Measurements from ENCODE around the gene SFTPA2. TPM values are rescaled to one million over a fixed set of nuclear protein-coding genes. Genes with fewer than 3 reads are reported as not detected.

The SFTPA2 gene
- total and polyA plus RNA-seq, 2 experiments from 2014 or later: not detected

DNA sequence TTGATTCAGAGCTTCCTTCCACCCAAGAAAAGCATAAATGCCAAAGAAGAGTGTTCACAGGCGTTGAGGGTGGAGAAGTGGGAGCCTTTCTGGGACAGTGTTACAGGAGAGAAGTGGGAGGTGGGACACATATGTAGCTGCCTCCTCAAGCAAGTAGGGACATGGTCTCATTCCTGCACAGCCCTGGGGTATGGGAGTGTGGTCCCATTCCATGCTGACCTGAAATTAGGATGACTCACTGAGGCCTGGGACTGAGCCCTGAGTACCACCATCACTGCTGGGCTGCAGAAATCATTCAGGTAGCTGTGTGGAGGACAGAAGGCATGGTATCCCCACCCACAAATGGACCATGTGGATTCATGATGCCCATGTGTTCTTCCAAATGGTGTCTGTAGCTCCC is 33.2 kb upstream of the SFTPA2 start:
- Mint-ChIP-seq H3K4me3 (no peak overlapping the region), H3K9me3 (peaks cover 30% of the 10 kb centered on the region), H3K36me3 (ENCODE audit: low read depth) (peaks cover 26% of the 10 kb centered on the region), H3K27ac (no peak overlapping the region), H3K27me3 (ENCODE audit: insufficient read depth, low read depth, poor library complexity) (peaks cover 2% of the 10 kb centered on the region), H3K4me1 (no peaks in the 10 kb centered on the region)
- Histone ChIP-seq H3K4me2 (no peak overlapping the region), H3K79me2 (replicated peaks; ENCODE audit: insufficient read depth) (no peaks in the 10 kb centered on the region), H4K20me1 (replicated peaks; ENCODE audit: insufficient read depth) (no peaks in the 10 kb centered on the region), H3K36me3 (ENCODE audit: insufficient read depth) (peaks cover 8% of the 10 kb centered on the region; the same call in 1 of the 2 replicates), H3F3A (replicated peaks; ENCODE audit: low read depth) (no peaks in the 10 kb centered on the region), H3K27me3 (ENCODE audit: insufficient read depth) (no peaks in the 10 kb centered on the region), H2AFZ (no peak overlapping the region), H3K9me2 (ENCODE audit: insufficient read depth) (no peaks in the 10 kb centered on the region), H3K27ac (ENCODE audit: low read depth) (no peak overlapping the region), H3K4me1 (ENCODE audit: insufficient read depth) (no peaks in the 10 kb centered on the region), H3K4me3 (no peak overlapping the region)
- DNase-seq (ENCODE audit: low spot score) (no peak), ATAC-seq (no peak)
- TF ChIP-seq JUNB (IDR thresholded peaks at IDR 0.05; ENCODE audit: unreplicated experiment) (no peak), STAT1 (IDR thresholded peaks at IDR 0.05; ENCODE audit: unreplicated experiment) (no peak), ZNF331 (CRISPR knock-in tag; IDR thresholded peaks at IDR 0.05; ENCODE audit: low read depth) (no peak), NANOG (IDR thresholded peaks at IDR 0.05; ENCODE audit: borderline replicate concordance) (no peak), EZH2 (IDR thresholded peaks at IDR 0.05; ENCODE audit: low read depth, unreplicated experiment) (no peak), CREB1 (CRISPR knock-in tag; IDR thresholded peaks at IDR 0.05; ENCODE audit: low read depth) (no peak), ZNF114 (CRISPR knock-in tag; IDR thresholded peaks at IDR 0.05) (no peak), POLR2AphosphoS5 (IDR thresholded peaks at IDR 0.05; ENCODE audit: low read depth) (no peak), EZH2phosphoT487 (IDR thresholded peaks at IDR 0.05; ENCODE audit: unreplicated experiment) (no peak)
- TF ChIP-seq, protein P1, sequence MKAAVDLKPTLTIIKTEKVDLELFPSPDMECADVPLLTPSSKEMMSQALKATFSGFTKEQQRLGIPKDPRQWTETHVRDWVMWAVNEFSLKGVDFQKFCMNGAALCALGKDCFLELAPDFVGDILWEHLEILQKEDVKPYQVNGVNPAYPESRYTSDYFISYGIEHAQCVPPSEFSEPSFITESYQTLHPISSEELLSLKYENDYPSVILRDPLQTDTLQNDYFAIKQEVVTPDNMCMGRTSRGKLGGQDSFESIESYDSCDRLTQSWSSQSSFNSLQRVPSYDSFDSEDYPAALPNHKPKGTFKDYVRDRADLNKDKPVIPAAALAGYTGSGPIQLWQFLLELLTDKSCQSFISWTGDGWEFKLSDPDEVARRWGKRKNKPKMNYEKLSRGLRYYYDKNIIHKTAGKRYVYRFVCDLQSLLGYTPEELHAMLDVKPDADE (IDR thresholded peaks at IDR 0.05): no peak
- TF ChIP-seq, protein P2, sequence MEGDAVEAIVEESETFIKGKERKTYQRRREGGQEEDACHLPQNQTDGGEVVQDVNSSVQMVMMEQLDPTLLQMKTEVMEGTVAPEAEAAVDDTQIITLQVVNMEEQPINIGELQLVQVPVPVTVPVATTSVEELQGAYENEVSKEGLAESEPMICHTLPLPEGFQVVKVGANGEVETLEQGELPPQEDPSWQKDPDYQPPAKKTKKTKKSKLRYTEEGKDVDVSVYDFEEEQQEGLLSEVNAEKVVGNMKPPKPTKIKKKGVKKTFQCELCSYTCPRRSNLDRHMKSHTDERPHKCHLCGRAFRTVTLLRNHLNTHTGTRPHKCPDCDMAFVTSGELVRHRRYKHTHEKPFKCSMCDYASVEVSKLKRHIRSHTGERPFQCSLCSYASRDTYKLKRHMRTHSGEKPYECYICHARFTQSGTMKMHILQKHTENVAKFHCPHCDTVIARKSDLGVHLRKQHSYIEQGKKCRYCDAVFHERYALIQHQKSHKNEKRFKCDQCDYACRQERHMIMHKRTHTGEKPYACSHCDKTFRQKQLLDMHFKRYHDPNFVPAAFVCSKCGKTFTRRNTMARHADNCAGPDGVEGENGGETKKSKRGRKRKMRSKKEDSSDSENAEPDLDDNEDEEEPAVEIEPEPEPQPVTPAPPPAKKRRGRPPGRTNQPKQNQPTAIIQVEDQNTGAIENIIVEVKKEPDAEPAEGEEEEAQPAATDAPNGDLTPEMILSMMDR (conservative IDR thresholded peaks at IDR 0.05; ENCODE audit: low read depth in 2 of 2): no peak
- TF ChIP-seq, protein P3, sequence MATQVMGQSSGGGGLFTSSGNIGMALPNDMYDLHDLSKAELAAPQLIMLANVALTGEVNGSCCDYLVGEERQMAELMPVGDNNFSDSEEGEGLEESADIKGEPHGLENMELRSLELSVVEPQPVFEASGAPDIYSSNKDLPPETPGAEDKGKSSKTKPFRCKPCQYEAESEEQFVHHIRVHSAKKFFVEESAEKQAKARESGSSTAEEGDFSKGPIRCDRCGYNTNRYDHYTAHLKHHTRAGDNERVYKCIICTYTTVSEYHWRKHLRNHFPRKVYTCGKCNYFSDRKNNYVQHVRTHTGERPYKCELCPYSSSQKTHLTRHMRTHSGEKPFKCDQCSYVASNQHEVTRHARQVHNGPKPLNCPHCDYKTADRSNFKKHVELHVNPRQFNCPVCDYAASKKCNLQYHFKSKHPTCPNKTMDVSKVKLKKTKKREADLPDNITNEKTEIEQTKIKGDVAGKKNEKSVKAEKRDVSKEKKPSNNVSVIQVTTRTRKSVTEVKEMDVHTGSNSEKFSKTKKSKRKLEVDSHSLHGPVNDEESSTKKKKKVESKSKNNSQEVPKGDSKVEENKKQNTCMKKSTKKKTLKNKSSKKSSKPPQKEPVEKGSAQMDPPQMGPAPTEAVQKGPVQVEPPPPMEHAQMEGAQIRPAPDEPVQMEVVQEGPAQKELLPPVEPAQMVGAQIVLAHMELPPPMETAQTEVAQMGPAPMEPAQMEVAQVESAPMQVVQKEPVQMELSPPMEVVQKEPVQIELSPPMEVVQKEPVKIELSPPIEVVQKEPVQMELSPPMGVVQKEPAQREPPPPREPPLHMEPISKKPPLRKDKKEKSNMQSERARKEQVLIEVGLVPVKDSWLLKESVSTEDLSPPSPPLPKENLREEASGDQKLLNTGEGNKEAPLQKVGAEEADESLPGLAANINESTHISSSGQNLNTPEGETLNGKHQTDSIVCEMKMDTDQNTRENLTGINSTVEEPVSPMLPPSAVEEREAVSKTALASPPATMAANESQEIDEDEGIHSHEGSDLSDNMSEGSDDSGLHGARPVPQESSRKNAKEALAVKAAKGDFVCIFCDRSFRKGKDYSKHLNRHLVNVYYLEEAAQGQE (IDR thresholded peaks at IDR 0.05; ENCODE audit: unreplicated experiment): no peak
- TF ChIP-seq, protein P4, sequence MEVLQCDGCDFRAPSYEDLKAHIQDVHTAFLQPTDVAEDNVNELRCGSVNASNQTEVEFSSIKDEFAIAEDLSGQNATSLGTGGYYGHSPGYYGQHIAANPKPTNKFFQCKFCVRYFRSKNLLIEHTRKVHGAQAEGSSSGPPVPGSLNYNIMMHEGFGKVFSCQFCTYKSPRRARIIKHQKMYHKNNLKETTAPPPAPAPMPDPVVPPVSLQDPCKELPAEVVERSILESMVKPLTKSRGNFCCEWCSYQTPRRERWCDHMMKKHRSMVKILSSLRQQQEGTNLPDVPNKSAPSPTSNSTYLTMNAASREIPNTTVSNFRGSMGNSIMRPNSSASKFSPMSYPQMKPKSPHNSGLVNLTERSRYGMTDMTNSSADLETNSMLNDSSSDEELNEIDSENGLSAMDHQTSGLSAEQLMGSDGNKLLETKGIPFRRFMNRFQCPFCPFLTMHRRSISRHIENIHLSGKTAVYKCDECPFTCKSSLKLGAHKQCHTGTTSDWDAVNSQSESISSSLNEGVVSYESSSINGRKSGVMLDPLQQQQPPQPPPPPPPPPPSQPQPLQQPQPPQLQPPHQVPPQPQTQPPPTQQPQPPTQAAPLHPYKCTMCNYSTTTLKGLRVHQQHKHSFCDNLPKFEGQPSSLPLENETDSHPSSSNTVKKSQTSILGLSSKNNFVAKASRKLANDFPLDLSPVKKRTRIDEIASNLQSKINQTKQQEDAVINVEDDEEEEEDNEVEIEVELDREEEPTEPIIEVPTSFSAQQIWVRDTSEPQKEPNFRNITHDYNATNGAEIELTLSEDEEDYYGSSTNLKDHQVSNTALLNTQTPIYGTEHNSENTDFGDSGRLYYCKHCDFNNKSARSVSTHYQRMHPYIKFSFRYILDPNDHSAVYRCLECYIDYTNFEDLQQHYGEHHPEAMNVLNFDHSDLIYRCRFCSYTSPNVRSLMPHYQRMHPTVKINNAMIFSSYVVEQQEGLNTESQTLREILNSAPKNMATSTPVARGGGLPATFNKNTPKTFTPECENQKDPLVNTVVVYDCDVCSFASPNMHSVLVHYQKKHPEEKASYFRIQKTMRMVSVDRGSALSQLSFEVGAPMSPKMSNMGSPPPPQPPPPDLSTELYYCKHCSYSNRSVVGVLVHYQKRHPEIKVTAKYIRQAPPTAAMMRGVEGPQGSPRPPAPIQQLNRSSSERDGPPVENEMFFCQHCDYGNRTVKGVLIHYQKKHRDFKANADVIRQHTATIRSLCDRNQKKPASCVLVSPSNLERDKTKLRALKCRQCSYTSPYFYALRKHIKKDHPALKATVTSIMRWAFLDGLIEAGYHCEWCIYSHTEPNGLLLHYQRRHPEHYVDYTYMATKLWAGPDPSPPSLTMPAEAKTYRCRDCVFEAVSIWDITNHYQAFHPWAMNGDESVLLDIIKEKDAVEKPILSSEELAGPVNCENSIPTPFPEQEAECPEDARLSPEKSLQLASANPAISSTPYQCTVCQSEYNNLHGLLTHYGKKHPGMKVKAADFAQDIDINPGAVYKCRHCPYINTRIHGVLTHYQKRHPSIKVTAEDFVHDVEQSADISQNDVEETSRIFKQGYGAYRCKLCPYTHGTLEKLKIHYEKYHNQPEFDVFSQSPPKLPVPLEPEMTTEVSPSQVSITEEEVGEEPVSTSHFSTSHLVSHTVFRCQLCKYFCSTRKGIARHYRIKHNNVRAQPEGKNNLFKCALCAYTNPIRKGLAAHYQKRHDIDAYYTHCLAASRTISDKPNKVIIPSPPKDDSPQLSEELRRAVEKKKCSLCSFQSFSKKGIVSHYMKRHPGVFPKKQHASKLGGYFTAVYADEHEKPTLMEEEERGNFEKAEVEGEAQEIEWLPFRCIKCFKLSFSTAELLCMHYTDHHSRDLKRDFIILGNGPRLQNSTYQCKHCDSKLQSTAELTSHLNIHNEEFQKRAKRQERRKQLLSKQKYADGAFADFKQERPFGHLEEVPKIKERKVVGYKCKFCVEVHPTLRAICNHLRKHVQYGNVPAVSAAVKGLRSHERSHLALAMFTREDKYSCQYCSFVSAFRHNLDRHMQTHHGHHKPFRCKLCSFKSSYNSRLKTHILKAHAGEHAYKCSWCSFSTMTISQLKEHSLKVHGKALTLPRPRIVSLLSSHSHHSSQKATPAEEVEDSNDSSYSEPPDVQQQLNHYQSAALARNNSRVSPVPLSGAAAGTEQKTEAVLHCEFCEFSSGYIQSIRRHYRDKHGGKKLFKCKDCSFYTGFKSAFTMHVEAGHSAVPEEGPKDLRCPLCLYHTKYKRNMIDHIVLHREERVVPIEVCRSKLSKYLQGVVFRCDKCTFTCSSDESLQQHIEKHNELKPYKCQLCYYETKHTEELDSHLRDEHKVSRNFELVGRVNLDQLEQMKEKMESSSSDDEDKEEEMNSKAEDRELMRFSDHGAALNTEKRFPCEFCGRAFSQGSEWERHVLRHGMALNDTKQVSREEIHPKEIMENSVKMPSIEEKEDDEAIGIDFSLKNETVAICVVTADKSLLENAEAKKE (CRISPR knock-in tag; IDR thresholded peaks at IDR 0.05): no peak

All from GM23338 (cell line).